Measurements from ENCODE around the gene ACVR2B. TPM values are rescaled to one million over a fixed set of nuclear protein-coding genes. Genes with fewer than 3 reads are reported as not detected.
A peak's percentile ranks its signal among the peaks of the same experiment; 100 is the strongest.

ACVR2B gene
- total RNA-seq, 4 donors from 2014 or later = 2.5 to 6.0 (median 3.8) TPM

DNA sequence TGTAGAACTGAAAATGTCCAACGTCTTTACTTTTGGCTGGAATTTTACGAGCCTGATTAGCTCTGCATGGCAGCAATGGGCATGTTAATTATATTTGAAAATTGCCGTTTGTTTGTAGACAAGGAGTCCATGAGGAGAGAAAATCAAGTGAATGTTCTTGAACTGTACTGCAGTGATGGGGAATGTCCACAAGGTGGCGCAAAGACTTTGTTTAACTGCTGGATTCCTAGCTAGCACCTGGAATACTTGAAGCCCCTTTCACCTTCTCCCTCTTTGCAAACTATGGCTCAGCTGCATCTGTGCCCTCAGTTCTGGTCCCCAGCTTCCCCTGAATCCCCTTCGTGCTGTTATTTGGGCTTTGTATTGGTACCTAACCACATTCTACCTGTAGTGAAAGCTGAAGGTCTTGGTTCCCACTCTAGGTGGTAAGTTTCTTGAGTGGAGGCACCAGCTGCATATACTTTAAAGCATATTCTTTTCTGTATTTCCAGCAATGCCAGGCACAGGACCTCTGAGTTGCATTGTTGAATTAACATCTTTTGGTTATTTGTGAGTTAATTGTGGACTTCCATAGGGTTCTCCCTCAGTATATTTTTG is 67.8 kb downstream of the ACVR2B start:
- peak in 1 of 2 donors; percentile 59 for DNase-seq (ENCODE audit: low spot score in 2 of 2)
- TF ChIP-seq, protein P1, sequence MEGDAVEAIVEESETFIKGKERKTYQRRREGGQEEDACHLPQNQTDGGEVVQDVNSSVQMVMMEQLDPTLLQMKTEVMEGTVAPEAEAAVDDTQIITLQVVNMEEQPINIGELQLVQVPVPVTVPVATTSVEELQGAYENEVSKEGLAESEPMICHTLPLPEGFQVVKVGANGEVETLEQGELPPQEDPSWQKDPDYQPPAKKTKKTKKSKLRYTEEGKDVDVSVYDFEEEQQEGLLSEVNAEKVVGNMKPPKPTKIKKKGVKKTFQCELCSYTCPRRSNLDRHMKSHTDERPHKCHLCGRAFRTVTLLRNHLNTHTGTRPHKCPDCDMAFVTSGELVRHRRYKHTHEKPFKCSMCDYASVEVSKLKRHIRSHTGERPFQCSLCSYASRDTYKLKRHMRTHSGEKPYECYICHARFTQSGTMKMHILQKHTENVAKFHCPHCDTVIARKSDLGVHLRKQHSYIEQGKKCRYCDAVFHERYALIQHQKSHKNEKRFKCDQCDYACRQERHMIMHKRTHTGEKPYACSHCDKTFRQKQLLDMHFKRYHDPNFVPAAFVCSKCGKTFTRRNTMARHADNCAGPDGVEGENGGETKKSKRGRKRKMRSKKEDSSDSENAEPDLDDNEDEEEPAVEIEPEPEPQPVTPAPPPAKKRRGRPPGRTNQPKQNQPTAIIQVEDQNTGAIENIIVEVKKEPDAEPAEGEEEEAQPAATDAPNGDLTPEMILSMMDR (IDR thresholded peaks at IDR 0.05) = peak in 1 of 3 donors; percentile 55
- no peak for TF ChIP-seq POLR2A (IDR thresholded peaks at IDR 0.05)
- 0 to 7% methylated on average over 5 of the region's 5 CpGs for WGBS, 2 donors
- intact Hi-C loops (cut with DNase I; ENCODE audit: low total_unique reads) = loop anchor here (10.0 kb wide), 1 partner anchor 473 kb away; no protein-coding TSS in a partner anchor
- H3K4me3 ChIP-seq (ENCODE audit: low read depth, poor library complexity, severe bottlenecking) = no peak overlapping the region

DNA sequence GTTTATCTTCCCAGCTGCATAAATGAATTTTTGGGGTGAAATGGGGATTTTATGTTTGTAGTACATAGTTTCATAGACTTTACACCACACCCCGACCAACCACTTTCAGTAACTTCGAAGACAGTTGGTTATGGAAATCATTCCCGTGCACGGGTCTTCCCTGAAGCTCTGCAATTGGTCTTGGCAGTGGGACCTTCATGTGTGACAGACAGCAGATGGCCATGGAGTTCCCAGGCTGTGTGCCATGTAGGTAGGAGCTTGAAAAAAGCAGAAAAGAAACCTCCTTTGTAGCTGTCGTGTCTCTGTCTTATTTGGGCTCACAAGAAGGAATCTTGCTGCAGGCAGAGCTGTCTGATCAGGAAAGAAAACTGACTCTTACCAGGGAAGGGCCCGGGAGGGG is 68.3 kb downstream of the ACVR2B start:
- DNase-seq (ENCODE audit: low spot score in 2 of 2) = no peak
- WGBS, 2 donors = 83 to 90% methylated on average over 6 of the region's 6 CpGs
- H3K4me3 ChIP-seq (ENCODE audit: low read depth, poor library complexity, severe bottlenecking) = no peak overlapping the region
- intact Hi-C loops (cut with DNase I; ENCODE audit: low total_unique reads) = loop anchor here (2.0 to 10.0 kb wide), 2 partner anchors 129 to 473 kb away; no protein-coding TSS in a partner anchor
- TF ChIP-seq, protein P1 (IDR thresholded peaks at IDR 0.05) = no peak
- no peak for TF ChIP-seq POLR2A (IDR thresholded peaks at IDR 0.05)

DNA sequence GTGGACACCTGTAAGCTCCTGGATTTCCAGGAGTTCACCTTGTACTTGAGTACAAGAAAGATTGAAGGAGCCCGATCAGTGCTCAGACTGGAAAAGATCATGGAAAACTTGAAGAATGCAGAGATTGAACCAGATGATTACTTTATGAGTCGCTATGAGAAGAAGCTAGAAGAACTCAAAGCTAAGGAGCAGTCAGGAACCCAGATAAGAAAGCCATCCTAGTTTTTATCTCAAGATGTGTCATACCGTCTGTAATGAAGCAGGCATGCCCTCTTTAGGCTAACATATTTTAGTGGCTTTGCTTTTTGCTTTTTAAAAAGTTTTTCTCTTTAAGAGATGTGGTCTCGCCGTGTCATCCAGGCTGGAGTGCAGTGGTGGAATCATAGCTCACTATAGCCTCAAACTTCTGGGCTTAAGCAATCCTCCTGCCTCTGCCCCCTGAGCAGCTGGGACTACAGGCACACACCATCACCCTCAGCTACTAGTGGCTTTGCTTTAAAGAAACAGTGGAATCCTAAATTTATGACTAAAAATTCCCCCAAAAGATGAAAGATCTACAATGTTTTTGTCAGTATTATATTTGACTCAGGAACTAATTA is 70.5 kb downstream of the ACVR2B start:
- DNase-seq (ENCODE audit: low spot score in 2 of 2) = no peak

DNA sequence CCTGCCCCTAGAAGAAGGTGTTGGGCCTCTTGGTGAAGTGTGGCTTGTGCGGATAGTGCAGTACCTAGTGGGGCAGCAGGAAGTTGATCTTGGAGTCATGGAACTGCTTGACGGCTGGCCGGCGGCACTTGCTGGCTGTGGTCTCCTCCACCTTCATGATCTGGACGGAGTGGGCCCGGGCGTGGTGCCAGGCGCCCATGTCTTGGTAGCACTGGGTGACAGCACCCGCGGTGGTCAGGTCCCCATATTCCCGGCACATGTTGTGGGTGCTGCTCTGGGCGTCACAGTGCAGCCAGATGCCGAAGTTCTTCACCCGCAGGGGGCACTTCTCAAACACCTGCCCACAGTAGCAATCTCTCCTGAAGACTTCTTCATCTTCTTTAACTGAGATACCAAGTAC is 73.1 kb downstream of the ACVR2B start:
- TF ChIP-seq POLR2A (IDR thresholded peaks at IDR 0.05) = no peak
- TF ChIP-seq, protein P1 (IDR thresholded peaks at IDR 0.05) = no peak
- H3K4me3 ChIP-seq (ENCODE audit: low read depth, poor library complexity, severe bottlenecking) = no peak overlapping the region
- DNase-seq (ENCODE audit: low spot score in 2 of 2) = no peak
- intact Hi-C loops (cut with DNase I; ENCODE audit: low total_unique reads) = loop anchor here (10.0 kb wide), 1 partner anchor 468 kb away; no protein-coding TSS in a partner anchor
- WGBS, 2 donors = 98% methylated on average over 7 to 14 of the region's 14 CpGs

More for the DNA sequence above, 70.5 kb downstream of the ACVR2B start:
- 91 to 94% methylated on average over 5 of the region's 5 CpGs for WGBS, 2 donors
- intact Hi-C loops (cut with DNase I; ENCODE audit: low total_unique reads) = loop anchor here (10.0 kb wide), 1 partner anchor 471 kb away; no protein-coding TSS in a partner anchor
- no peak overlapping the region for H3K4me3 ChIP-seq (ENCODE audit: low read depth, poor library complexity, severe bottlenecking)
- TF ChIP-seq POLR2A (IDR thresholded peaks at IDR 0.05) = no peak
- TF ChIP-seq, protein P1 (IDR thresholded peaks at IDR 0.05) = no peak

DNA sequence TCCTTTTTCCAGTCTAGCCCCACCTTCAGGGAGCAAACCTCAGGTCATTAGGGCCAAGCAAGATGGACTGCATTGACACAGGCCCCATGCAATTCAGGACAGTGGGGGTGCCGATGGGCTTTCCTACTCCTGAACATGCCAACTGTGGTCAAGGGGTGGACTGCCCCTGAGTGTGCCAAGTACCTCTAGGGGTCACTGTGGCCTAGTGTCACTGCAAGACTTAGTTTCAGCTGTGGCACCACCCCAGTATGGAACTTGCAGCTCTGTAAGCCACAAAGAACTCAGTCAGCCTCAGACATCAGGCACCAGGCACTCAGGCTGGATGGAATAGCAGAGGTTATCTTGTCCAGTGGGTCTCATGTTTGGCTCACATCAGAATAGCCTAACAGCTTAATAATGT is 74.8 kb downstream of the ACVR2B start:
- TF ChIP-seq POLR2A (IDR thresholded peaks at IDR 0.05) = no peak
- TF ChIP-seq, protein P1 (IDR thresholded peaks at IDR 0.05) = no peak
- intact Hi-C loops (cut with DNase I; ENCODE audit: low total_unique reads) = loop anchor here (10.0 kb wide), 1 partner anchor 466 kb away; no protein-coding TSS in a partner anchor

More for the DNA sequence above, 74.8 kb downstream of the ACVR2B start:
- WGBS, 2 donors = 83 to 89% methylated on average over 1 of the region's 1 CpG
- no peak for DNase-seq (ENCODE audit: low spot score in 2 of 2)
- H3K4me3 ChIP-seq (ENCODE audit: low read depth, poor library complexity, severe bottlenecking) = no peak overlapping the region
